Gastrocnemius medialis (tissue), 4 donors: ENCODE data around the gene IP6K3. TPM values are rescaled to one million over a fixed set of nuclear protein-coding genes. Genes with fewer than 3 reads are reported as not detected.

ENCODE experiments used
- ATAC-seq, 2 donors: fragments of 150-250 bp; one replicate each; pipeline ENCODE4 v1.9.1; 2016
- DNase-seq, 2 donors: peaks; one replicate each; pipeline ENCODE4 v3.0.0-alpha.2; 2019
- H3K27ac ChIP-seq, 4 donors: fragments of 200-600 bp; sonication (generic); 1 replicate in 1 of 4; 2 replicates in 3 of 4; pipeline ENCODE4 v1.5.1; 2016 to 2018; ENCODE audit warnings: mild to moderate bottlenecking in 2 of 4, moderate library complexity in 1 of 4
- H3K27me3 ChIP-seq, 3 donors: fragments of 200-600 bp; sonication (generic) in 2 of 3; 1 replicate in 1 of 3; 2 replicates in 2 of 3; pipeline versions ENCODE4 v1.5.1 to v1.6.0; 2016 to 2019; ENCODE audit warnings: mild to moderate bottlenecking in 1 of 3, moderate library complexity in 1 of 3
- H3K36me3 ChIP-seq, 2 donors: fragments of 200-600 bp; sonication (generic) in 1 of 2; one replicate each; pipeline ENCODE4 v1.5.1; 2017 to 2018
- H3K4me1 ChIP-seq, 2 donors: fragments of 200-600 bp; sonication (generic) in 1 of 2; one replicate each; pipeline ENCODE4 v1.5.1; 2016 to 2017; ENCODE audit warnings: mild to moderate bottlenecking in 2 of 2
- H3K4me3 ChIP-seq, 4 donors: fragments of 200-600 bp; sonication (generic) in 3 of 4; 1 replicate in 1 of 4; 2 replicates in 3 of 4; pipeline ENCODE4 v1.5.1; 2016 to 2019; ENCODE audit warnings: mild to moderate bottlenecking in 2 of 4
- H3K9me3 ChIP-seq, 3 donors: fragments of 200-600 bp; sonication (generic) in 2 of 3; 1 replicate in 1 of 3; 2 replicates in 2 of 3; pipeline ENCODE4 v1.5.1; 2016 to 2019
- CTCF ChIP-seq, 5 experiments: fragments of 450-650 bp in 3 of 5; fragments of 200-600 bp in 2 of 5; sonication (generic) in 2 of 5; IDR thresholded peaks in 4 of 5; conservative IDR thresholded peaks in 1 of 5; 1 replicate in 4 of 5; 2 replicates in 1 of 5; pipeline ENCODE4 v1.5.1; 2016 to 2019; ENCODE audit warnings: antibody characterized with exemption in 5 of 5, mild to moderate bottlenecking in 3 of 5, moderate library complexity in 3 of 5
- POLR2A ChIP-seq, 2 donors: fragments of 450-650 bp; IDR thresholded peaks; one replicate each; pipeline ENCODE4 v1.6.1; 2017; ENCODE audit warnings: antibody characterized with exemption in 2 of 2, mild to moderate bottlenecking in 2 of 2, moderate library complexity in 2 of 2
- in situ Hi-C, 4 donors: fragments of 200-750 bp; cut with MboI; loops; one replicate each; pipeline versions ENCODE4 v1.15.0 to v1.8.0; 2017; ENCODE audit warnings: low sequenced_read_pairs in 4 of 4
- intact Hi-C: fragments of 100-400 bp; cut with DNase I; formaldehyde crosslinking; loops from one replicate; pipeline ENCODE4 v1.15.1; 2023; ENCODE audit warnings: low total_unique reads
- microRNA counts, 2 donors: library from miRNA; unstranded; fragments of <30 nt; microRNA quantifications; one replicate each; lab custom pipeline; 2016
- microRNA-seq, 2 donors: library from miRNA; unstranded; fragments of <30 nt; microRNA quantifications; one replicate each; pipeline ENCODE4, GENCODE V29; 2016; ENCODE audit warnings: borderline replicate concordance in 2 of 2
- total RNA-seq, 4 donors: library from RNA; depleted of rRNA; stranded (reverse); fragments of >200 nt; gene quantifications; one replicate each; pipeline versions ENCODE4 v1.1.0 to v1.2.3, GENCODE V29; 2016

The IP6K3 gene
- total RNA-seq, 4 donors from 2014 or later: 287 to 570 (median 348) TPM

DNA sequence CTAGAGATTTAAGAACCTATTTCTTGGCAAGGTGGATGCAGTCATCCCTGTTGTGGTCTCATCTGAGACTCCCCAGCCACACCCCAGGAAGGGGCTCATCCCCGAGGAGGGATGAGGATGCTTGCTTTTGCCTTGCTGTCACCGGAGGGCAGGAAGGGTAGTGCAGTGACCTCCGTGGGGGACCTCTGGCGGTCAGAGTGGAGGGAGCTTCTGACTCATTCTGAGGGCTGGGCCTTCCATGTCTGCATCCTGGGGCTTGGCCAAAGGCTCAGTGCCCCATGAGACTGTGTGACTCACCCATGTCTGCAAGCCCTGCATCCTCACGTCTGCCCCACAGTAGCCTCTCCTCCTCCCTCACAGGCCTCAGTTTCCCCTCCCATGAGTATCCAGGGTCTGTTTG lies 73.9 kb downstream of the IP6K3 start:
- DNase-seq (peak; percentile 89 to 93), ATAC-seq (peak; percentile 99)
- in situ Hi-C loops (loop anchor here in 1 of 4 donors (5.0 kb wide), 1 partner anchor 86 kb away; no protein-coding TSS in a partner anchor), intact Hi-C loops (no loop called here)
- TF ChIP-seq POLR2A (IDR thresholded peaks at IDR 0.05): no peak
- peak; percentile 19 to 58 (median 33) for TF ChIP-seq CTCF (IDR thresholded peaks at IDR 0.05 in 4 of 5, conservative IDR thresholded peaks at IDR 0.05 in 1 of 5)
- Histone ChIP-seq H3K27me3 (no peaks in the 10 kb centered on the region), H3K9me3 (no peaks in the 10 kb centered on the region), H3K36me3 (no peaks in the 10 kb centered on the region), H3K4me1 (peaks cover 0 to 5% of the 10 kb centered on the region in 2 donors), H3K4me3 (no peak overlapping the region), H3K27ac (peak overlapping the region in 1 of 4 donors; percentile 59)

- ATAC-seq (no peak), DNase-seq (no peak)
- in situ Hi-C loops: loop anchor here in 1 of 4 donors (5.0 kb wide), 1 partner anchor 84 kb away; no protein-coding TSS in a partner anchor
- H3K27me3 ChIP-seq: no peaks in the 10 kb centered on the region
- H3K9me3 ChIP-seq: no peaks in the 10 kb centered on the region
- no peaks in the 10 kb centered on the region for H3K36me3 ChIP-seq
- no peak overlapping the region for H3K4me3 ChIP-seq
- H3K4me1 ChIP-seq: peaks cover 0 to 5% of the 10 kb centered on the region in 2 donors
- no peak overlapping the region for H3K27ac ChIP-seq
- TF ChIP-seq CTCF (IDR thresholded peaks at IDR 0.05 in 4 of 5, conservative IDR thresholded peaks at IDR 0.05 in 1 of 5) (no peak), POLR2A (IDR thresholded peaks at IDR 0.05) (no peak)
- intact Hi-C loops: no loop called here
Measured at GRCh38 chr6:33671744-33672072, 75.0 kb downstream of the IP6K3 start.

MicroRNAs encoded within 50 kb of the gene (microRNA counts, 767-probe panel; counts per million panel counts)
- 356 to 448 counts per million in 2 donors for microRNA hsa-miR-3934 (lab: Ali Mortazavi, UCI)

Small RNA genes lying within 50 kb of the gene (microRNA-seq; reads per million reads assigned to microRNA genes)
- 0 to 0.85 reads per million in 2 donors for gene MIR3934

Other genes with a start within 250 kb of the IP6K3 start
- gene BAK1, start 166.6 kb downstream of the IP6K3 start, total RNA-seq: 10 to 100 TPM in 1 of 4 donors, 1 to 10 TPM in 3; 5.8 to 11.7 (median 8.2) TPM
- gene ITPR3, start 125.6 kb downstream of the IP6K3 start, total RNA-seq: 1 to 10 TPM; 1.9 to 6.8 (median 4.2) TPM
- gene UQCC2, start 35.2 kb downstream of the IP6K3 start, total RNA-seq: 100 to 1,000 TPM in 1 of 4 donors, 10 to 100 TPM in 3; 50.7 to 101 (median 63.5) TPM
- gene LEMD2, start 42.2 kb upstream of the IP6K3 start, total RNA-seq: 10 to 100 TPM; 34.1 to 39.1 (median 38.1) TPM
- not detected for gene MLN, start 57.1 kb upstream of the IP6K3 start, total RNA-seq